Activated T-helper 9 cell treated with anti-CD3 and anti-CD28 coated beads, Interleukin-2, amount 50 U/mL, for 16 hours (primary cell): ENCODE data around the gene SERPINA5.
"Not testable (repeated sequence)": the region's sequence is repeated elsewhere in the genome, so short reads cannot be mapped to it uniquely, and the experiment has no call there.

Source experiments
- DNase-seq: peaks from one replicate; pipeline ENCODE4 v3.0.0-alpha.2; 2020; ENCODE audit warnings: low read depth

SERPINA5 gene

DNA sequence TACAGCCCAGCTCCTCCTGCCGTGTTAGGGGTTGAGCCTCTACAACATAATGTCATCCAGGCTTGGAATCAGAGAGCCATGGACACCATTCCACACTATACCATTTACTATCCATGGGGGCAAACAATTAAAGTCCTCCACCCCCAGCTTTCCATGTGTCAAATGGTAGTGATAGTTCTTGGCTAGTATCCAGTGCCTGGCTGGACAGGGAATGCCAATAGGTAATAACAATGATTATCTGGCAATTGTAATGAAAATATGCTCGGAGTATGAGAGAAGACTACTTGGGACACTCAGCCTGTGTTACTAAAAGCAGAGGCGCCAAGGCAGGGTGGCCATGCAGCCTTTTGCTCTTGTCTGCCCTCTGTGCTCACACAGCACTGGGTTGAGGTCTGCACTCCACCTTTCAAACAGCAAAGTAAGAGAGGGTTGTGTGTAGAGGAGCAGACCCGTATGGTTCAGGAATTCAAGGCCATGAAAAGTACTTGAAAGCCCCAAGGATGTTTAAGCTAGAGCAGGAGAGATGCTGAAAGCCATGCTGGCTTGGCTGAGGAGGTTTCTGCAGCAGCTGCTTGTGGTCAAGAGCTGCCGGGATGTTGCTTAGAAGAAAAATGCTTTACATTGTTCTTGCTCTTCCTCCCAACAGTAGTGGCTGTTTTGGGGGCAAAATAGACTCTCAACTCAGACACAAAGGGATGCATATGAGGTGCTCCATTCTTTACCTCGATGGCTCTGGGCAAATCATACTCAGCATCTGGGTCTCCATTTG, 41.6 kb downstream of the SERPINA5 start:
- DNase-seq: no peak

DNA sequence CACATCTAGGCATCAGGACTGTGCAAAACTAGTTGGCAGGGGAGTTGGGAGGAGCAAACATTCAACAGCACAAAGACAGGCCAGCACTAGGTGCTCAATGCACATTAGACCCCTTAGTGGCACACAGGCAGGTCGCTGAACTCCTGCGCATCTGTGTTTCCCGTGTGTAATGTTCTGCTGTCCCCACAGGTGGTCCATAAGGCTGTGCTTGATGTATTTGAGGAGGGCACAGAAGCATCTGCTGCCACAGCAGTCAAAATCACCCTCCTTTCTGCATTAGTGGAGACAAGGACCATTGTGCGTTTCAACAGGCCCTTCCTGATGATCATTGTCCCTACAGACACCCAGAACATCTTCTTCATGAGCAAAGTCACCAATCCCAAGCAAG, 42.2 kb downstream of the SERPINA5 start:
- DNase-seq: no peak

DNA sequence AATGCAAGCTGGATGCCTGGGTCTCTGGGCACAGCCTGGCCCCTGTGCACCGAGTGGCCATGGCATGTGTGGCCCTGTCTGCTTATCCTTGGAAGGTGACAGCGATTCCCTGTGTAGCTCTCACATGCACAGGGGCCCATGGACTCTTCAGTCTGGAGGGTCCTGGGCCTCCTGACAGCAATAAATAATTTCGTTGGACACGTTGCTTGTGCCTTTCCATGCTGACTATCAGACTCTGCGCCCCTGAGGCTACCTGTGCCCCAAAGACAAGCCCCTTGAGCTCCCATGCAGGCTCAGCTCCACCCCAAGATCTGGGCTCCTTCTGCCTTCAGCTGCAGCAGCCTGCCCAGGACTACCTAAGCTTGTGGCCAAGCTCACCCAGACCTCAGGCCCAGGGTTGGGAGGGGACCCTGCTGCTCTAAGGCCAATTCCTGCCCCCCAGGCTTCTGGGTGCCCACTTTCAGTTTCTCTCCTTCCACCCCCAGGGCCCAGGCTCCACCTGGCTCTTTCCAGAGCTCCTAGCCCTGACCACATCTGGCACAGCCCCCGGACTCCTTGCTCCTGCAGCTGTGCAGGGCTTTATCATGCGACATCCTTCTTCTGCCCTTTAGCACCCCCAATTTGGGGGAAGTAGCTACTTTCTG, 42.8 kb downstream of the SERPINA5 start:
- no peak for DNase-seq

DNA sequence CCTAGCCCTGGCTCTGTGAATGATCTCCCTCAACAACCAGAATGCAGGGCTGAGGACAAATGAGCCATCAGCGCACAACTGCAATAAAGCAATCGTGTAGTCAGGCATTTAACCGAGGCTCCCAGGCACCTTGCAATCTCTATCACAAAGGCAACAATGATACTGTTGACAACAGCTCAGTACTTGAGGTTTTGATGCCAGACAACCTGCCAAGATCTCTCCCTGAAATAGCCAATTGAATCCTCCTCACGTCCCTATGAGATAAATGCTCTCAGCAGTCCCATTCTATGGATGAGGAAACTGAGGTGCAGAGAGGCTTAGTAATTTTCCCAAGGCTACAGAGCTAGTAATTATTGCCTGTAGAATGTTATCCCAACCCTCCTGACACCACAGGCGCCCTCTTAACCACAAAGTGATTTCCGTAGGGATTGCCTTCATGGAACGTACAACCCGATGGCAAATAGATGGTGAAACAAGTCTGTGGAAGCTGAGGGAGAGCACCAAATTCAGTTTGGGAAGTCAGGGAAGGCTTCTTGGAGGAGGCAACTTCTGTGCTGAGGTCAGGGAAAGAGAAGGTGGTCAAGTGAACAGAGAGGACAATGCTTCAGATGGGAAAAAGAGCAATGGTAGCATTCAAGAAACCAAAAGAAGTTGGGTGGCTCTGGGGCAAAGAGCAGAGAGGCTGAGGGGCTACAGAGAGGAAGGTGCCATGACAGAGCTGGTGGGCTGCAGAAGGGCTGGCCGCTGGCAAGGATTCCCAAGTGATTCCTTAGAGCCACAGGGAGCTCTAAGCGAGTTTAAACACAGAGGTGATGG, 43.5 kb downstream of the SERPINA5 start:
- DNase-seq: no peak

DNA sequence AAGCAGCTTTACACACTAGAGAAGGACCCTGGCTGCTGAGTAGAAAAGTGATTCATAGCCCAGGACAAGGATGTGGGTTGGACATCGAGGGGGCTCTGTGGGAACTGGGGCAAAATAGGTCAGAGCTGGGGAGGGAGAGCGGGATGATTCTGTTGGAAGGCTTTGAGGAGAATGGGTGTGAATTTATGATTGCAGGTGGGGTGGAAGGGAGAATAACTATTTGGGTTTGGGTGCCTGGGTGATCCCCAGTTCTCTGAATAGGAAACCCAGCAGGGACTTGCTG, 44.1 kb downstream of the SERPINA5 start:
- no peak for DNase-seq

DNA sequence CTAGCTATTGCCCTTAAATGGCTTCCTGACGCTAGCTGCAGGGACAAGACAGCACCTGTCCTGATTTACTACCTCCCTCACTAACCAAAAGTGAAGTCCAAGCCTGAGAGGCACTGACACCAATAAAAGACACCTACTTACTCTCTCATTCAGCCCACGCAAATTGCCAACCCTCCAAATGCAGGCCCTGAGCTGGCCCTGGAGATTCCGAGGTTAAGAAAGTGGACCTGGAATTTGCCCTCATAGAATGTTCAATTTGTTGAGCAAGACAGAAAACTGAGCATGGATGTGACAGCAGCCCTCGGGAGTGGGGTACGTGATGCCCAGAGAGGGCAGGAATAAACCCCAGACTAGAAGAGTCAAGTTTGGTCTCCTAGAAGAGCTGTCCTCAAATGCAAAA, 47.4 kb downstream of the SERPINA5 start:
- no peak for DNase-seq

DNA sequence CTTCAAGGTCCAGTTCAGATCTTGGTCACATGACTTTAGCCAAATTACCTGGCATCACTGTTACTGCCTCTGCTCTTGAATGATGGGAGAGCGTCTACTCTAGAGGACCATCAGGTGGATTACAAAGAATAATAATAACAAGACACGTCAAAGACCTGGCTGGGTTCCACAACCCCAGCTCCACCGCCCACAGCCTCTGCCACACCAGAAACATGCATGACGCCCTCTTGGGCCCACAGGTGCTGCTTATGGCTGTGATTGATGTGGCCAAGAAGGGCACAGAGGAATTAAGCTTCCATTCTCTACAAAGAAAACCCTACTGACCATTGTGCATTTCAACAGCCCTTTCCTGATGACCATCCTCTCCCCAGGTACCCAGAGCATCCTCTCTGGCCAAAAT, 49.2 kb downstream of the SERPINA5 start:
- no peak for DNase-seq

DNA sequence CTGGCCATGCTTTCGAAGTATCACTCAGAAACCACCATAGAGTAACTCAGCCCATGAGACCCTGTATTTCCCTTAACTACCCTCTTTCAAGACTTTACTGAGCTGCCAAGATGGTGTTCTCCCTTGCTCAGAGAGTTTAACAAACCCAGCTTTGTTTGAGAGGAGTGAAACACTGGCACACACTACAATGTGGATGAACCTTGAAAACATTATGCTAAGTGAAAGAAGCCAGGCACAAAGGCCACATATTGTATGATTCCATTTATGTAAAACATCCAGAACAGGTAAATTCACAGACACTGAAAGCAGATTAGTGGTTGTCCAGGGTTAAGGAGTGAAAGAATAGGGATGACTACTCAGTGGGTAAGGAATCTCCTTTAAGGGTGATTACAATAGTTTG, 49.8 kb downstream of the SERPINA5 start:
- no peak for DNase-seq

DNA sequence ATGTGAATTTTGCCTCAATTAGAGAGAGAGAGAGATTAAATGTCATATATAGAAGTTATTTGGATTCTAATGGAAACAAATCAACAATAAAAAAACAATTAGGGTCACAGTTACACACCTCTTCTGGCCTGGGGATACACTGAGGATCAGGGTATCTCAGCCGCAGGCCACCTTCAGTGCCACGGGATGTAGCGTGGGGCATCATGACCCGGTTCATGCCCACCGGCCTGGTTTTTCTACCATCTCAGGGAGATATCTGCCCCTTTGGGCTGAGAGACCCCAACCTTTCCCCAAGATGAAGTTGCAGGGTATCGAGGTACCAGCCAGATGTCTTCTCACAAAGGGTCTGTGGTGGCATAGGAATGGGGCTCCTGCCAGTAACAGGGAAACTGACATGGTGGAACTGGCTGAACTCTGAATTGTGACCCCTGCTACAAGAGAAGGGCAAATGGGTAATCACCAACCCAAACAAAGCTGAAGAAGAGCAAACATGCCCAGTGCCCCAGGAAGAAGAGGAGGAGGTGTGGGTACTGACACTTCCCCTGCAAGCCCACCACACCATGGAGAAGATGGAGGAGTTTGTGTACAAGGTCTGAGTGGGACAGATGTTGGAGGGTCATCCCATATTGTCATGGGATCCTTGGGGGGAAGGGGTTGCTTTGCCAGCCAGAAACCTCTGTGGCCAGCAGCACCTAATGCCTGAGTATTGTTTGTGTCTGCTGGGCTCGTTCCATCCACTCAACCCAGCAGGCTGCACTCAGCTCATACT, 50.5 kb downstream of the SERPINA5 start:
- no peak for DNase-seq

DNA sequence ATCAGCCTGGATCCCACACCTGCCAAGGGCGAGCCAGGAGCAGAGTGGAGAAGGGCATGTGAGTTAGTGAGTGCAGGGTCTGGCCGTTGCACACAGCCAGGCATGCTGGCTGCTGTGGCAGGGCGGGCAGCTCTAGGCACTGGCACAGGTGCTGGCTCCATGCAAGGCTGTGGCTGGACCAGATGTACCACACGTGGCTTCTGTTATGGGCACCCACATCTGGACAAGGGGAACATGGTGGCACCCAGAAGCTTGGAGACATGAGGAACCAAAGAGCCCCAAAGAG, 51.0 kb downstream of the SERPINA5 start:
- no peak for DNase-seq

DNA sequence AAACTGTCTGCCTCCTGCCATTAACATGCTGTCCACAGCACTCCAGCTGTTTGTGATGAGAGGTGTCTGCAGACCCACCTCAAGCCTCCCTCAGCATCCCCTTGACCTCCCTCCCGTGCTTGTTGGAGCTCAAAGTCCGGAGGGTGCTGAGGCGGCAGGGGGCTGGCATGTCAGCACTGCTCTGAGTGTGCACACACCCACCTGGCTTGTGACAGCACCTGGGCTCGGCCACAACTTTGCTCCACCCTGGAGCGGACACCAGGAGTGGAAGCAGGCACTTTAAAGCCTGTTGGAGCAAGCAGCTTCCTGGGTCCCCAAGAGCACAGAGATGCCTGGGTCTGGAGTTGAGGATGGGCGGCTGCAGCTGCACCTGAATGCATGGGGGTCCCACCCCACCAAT, 51.9 kb downstream of the SERPINA5 start:
- no peak for DNase-seq

DNA sequence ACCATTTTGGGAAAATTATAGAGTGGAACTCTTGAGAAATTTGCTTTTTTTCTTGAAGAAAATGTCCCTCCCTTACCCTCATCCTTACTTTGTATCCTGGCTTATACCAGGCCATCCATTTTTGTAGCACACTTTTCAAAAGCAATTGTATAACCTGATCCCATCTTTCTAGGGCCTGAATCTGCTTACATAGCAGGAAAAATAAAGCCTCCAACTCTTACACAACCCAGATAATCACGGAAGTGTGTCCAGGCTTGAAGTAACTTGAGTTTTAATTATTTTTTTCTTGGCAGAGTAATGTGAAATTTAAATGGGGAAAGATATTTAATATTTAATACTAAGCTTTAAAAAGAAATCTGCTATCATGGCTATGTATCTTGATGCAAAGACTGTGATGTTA, 53.9 kb downstream of the SERPINA5 start:
- DNase-seq: no peak

DNA sequence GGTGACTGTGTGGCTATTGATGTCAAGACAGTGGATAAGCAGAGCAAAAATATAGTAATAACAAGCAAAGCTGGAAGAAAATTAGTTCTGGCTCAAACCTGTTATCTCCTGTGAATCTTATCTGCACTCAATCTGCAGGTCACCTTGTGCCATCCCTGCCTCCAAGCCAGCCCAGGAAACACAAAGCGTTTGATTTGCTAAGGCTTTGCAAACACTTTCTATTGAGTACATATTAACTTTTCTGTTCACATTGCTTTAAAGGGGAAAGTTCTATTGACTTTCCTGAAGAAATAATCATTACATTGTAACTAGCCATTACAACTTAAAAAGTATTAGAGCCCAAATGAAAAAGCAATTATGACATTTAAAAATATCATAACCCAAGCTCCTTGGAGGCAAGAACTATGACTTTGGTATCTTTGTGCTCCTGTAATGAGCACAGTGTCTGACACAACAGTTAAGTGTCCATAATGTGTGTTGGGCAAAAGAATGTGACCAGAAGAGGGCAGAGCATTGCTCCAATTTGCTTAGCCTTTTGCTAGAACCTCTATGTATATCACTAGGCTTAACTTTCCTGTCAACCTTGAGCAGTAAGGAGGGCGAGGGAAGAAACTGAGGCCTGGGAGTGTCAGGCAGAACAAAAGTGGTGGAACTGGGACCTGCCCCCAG, 55.7 kb downstream of the SERPINA5 start:
- DNase-seq: no peak

DNA sequence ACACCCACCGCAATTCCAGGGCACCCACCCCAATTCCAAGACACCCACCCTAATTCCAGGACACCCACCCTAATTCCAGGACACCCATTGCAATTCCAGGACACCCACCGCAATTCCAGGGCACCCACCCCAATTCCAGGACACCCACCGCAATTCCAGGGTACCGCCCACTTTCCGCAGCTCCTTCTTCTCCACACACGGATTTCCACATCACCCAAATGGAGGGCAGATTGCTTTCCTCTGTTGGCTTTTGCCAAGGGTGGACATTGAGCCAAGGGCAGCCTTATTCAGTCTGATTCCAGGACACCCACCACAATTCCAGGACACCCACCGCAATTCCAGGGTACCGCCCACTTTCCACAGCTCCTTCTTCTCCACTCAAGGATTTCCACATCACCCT, 56.6 kb downstream of the SERPINA5 start:
- DNase-seq: not testable (repeated sequence)

DNA sequence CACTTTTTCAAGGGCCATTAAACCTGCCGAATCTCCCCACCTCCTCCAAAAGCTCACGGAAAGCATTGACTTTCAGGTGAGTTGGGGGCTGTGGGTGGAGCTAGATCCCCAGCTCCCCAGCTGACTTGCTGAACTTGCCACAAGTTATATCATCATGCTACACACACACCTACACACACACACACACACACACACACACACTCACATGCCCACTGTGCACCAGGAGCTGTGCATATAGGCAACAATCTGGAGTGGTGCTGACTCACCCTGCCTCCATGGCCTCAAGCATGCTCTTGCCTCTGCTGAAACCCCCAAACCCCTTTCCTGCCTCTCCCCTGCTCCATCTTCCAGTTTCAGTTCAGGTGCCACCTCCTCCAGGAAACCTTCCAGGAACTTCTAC, 57.1 kb downstream of the SERPINA5 start:
- no peak for DNase-seq

DNA sequence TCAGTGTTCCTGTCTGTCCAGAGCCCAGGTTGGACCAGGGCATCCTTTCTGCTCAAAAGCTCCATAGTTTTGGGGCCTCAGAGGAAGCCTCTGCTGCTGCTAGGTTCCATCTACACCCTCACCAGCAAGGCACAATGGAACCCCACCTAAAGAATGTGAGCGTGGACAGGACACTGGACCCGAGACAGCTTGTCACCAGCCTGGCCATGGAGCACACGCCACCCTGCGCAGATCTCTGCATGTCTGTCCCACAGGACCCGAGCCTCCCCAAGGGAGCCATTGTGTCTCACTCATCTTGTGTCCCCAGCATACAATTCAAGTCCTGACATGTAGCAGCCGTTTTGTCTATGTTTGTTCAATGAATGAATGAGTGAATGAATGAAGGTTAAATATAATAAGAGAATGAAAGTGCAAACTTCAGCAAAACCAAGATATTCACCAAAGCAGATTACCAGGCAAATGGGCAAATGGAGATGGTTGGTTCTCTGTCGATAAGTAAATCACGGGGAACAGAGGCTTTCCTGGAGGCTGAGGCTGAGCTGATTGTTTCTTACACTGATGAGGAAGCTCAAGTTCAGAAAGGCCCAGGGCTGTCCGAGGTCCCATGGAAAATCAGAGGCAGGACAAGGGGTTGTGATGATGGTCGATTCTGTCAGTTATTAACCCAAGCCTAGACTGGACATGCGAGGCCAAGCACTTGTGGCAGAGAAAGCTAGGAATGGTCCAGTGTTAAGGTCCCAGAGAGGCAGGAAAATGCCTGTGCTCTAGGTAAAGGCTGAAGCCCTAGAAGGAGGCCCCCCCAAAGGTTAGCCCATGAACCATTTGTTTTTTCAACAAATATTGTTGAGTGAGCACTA, 58.0 kb downstream of the SERPINA5 start:
- no peak for DNase-seq

DNA sequence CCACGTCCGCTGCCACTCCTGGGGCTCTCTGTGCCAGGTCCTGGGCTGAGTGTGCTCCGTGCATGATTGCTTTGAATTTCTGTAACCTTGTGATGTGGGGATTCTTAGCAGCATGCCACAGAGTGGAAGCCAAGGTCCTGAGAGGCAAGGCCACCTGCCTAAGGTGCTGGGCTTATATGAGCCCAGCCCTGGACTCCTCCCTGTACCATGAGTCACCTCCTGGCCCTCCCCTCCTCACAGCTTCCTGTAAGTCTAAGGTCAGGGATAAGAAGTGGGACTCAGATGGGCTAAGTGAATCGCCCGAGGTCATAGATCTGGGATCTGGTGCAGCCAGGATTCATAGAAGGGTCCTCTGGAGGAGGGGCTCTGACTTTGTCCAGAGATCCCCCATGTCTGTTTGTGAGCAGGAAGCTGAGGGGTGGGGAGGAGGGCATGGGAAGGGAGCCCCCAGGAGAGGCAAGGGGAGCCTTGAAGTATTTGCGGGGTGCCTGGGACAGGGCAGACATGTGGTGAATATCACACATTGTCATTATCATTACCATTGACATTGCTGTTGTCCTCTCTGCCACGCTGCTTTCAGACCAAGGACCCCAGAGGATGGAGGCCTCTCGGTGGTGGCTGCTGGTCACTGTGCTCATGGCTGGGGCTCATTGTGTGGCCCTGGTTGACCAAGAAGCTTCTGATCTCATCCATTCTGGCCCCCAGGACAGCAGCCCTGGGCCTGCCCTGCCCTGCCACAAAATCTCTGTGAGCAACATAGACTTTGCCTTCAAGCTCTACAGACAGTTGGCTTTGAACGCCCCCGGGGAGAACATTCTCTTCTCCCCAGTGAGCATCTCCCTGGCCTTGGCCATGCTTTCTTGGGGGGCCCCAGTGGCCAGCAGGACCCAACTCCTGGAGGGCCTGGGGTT, 59.8 kb downstream of the SERPINA5 start:
- DNase-seq: no peak

DNA sequence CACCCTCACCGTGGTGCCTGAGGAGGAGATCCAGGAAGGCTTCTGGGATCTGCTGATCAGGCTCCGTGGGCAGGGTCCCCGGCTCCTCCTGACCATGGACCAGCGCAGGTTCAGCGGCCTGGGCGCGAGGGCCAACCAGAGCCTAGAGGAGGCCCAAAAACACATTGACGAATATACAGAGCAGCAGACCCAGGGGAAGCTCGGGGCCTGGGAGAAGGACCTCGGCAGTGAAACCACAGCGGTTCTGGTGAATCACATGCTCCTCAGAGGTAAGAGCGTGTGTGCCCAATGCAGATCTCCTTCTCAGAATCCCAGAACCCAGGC, 60.4 kb downstream of the SERPINA5 start:
- no peak for DNase-seq
